Measurements from ENCODE around the gene RBM17.
"Not testable (repeated sequence)": the region's sequence is repeated elsewhere in the genome, so short reads cannot be mapped to it uniquely, and the experiment has no call there.

The RBM17 gene

GRCh38 chr10:6080417-6080973, 8.3 kb upstream of the RBM17 start:
- DNase-seq (ENCODE audit: low read depth): no peak

- DNase-seq (ENCODE audit: low read depth): no peak
Measured at GRCh38 chr10:6082496-6083395, 6.1 kb upstream of the RBM17 start.

GRCh38 chr10:6083523-6084475, 5.0 kb upstream of the RBM17 start:
- peak; percentile 72 for DNase-seq (ENCODE audit: low read depth)

- DNase-seq (ENCODE audit: low read depth): peak; percentile 82
Measured at GRCh38 chr10:6086375-6087233, 2.2 kb upstream of the RBM17 start.

GRCh38 chr10:6089334-6090219, 743 bp downstream of the RBM17 start:
- DNase-seq (ENCODE audit: low read depth): no peak

- no peak for DNase-seq (ENCODE audit: low read depth)
Measured at GRCh38 chr10:6091630-6092029, 2.8 kb downstream of the RBM17 start.

- DNase-seq (ENCODE audit: low read depth): no peak
Measured at GRCh38 chr10:6092731-6093130, 3.9 kb downstream of the RBM17 start.

- DNase-seq (ENCODE audit: low read depth): no peak
Measured at GRCh38 chr10:6095810-6096570, 7.2 kb downstream of the RBM17 start.

GRCh38 chr10:6097063-6097462, 8.2 kb downstream of the RBM17 start:
- no peak for DNase-seq (ENCODE audit: low read depth)

GRCh38 chr10:6098156-6098555, 9.3 kb downstream of the RBM17 start:
- DNase-seq (ENCODE audit: low read depth): no peak

- no peak for DNase-seq (ENCODE audit: low read depth)
Measured at GRCh38 chr10:6100370-6100769, 11.5 kb downstream of the RBM17 start.

GRCh38 chr10:6101181-6101580, 12.3 kb downstream of the RBM17 start:
- DNase-seq (ENCODE audit: low read depth): no peak

- DNase-seq (ENCODE audit: low read depth): no peak
Measured at GRCh38 chr10:6102128-6102527, 13.3 kb downstream of the RBM17 start.

GRCh38 chr10:6103591-6103990, 14.8 kb downstream of the RBM17 start:
- no peak for DNase-seq (ENCODE audit: low read depth)

- DNase-seq (ENCODE audit: low read depth): not testable (repeated sequence)
Measured at GRCh38 chr10:6107616-6108015, 18.8 kb downstream of the RBM17 start.

- DNase-seq (ENCODE audit: low read depth): no peak
Measured at GRCh38 chr10:6108072-6108471, 19.2 kb downstream of the RBM17 start.

GRCh38 chr10:6108631-6109443, 20.0 kb downstream of the RBM17 start:
- DNase-seq (ENCODE audit: low read depth): no peak

GRCh38 chr10:6109444-6109775, 20.6 kb downstream of the RBM17 start:
- DNase-seq (ENCODE audit: low read depth): no peak

GRCh38 chr10:6110136-6110535, 21.3 kb downstream of the RBM17 start:
- DNase-seq (ENCODE audit: low read depth): no peak
